Measurements from ENCODE around the gene ITGB4.
A peak's percentile ranks its signal among the peaks of the same experiment; 100 is the strongest.

- TF ChIP-seq EZH2 (IDR thresholded peaks at IDR 0.05; ENCODE audit: borderline replicate concordance, low read depth, low read length, severe bottlenecking) (no peak), POLR2A (IDR thresholded peaks at IDR 0.05; ENCODE audit: low read depth, low read length) (no peak), MAX (IDR thresholded peaks at IDR 0.05; ENCODE audit: insufficient read depth, insufficient read length) (no peak), JUN (IDR thresholded peaks at IDR 0.05; ENCODE audit: borderline replicate concordance, insufficient read depth, insufficient read length, low read depth) (no peak), MYC (IDR thresholded peaks at IDR 0.05; ENCODE audit: low read depth, low read length) (no peak), POLR2AphosphoS5 (IDR thresholded peaks at IDR 0.05; ENCODE audit: insufficient read depth, low read depth, low read length) (no peak), FOS (IDR thresholded peaks at IDR 0.05; ENCODE audit: borderline replicate concordance, insufficient read depth, low read length) (no peak)
- TF ChIP-seq, protein P1, sequence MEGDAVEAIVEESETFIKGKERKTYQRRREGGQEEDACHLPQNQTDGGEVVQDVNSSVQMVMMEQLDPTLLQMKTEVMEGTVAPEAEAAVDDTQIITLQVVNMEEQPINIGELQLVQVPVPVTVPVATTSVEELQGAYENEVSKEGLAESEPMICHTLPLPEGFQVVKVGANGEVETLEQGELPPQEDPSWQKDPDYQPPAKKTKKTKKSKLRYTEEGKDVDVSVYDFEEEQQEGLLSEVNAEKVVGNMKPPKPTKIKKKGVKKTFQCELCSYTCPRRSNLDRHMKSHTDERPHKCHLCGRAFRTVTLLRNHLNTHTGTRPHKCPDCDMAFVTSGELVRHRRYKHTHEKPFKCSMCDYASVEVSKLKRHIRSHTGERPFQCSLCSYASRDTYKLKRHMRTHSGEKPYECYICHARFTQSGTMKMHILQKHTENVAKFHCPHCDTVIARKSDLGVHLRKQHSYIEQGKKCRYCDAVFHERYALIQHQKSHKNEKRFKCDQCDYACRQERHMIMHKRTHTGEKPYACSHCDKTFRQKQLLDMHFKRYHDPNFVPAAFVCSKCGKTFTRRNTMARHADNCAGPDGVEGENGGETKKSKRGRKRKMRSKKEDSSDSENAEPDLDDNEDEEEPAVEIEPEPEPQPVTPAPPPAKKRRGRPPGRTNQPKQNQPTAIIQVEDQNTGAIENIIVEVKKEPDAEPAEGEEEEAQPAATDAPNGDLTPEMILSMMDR (IDR thresholded peaks at IDR 0.05; ENCODE audit: extremely low read depth in 1 of 2, insufficient read depth in 1 of 2, low read depth in 1 of 2, low read length in 2 of 2), result peak; percentile 34 to 36
Observed at GRCh38 chr17:75753514-75754377, 32.5 kb downstream of the ITGB4 start.
